ENCODE measurements around the gene SEC14L5.
"Not testable (repeated sequence)": the region's sequence is repeated elsewhere in the genome, so short reads cannot be mapped to it uniquely, and the experiment has no call there.

SEC14L5 gene

DNA sequence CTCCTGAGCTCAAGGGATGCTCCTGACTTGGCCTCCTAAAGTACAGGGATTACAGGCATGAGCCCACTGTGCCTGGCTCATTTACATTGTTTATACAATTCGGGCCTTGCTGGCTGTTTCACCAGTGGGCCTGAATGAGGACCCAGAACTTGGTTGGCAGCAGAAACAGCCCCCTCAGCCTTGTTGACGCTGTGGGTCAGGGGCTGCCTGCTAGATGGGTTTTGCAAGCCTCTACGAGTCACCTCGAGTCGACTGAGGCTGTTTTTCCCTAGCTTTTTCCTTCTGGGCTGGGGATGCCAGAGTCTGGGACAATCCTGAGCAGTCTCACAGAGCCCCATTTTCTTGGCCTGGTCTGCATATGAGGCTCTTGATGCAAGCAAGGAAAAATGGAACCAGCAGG lies 37.3 kb upstream of the SEC14L5 start:
- no peaks in the 10 kb centered on the region for H3K9me3 ChIP-seq (ENCODE audit: control insufficient read depth, low read depth, low read length)
- peaks cover 11% of the 10 kb centered on the region for H3K4me1 ChIP-seq (ENCODE audit: control insufficient read depth, low read depth, low read length)
- H3K36me3 ChIP-seq (ENCODE audit: control insufficient read depth, low read depth, low read length), result no peaks in the 10 kb centered on the region
- no peak overlapping the region for H3K27ac ChIP-seq (ENCODE audit: low read length)
- no peaks in the 10 kb centered on the region for H3K27me3 ChIP-seq (ENCODE audit: control insufficient read depth, insufficient read depth, low read length)
- H3K9ac ChIP-seq (ENCODE audit: low read length), result no peak overlapping the region
- H3K4me3 ChIP-seq (ENCODE audit: low read length), result no peak overlapping the region

- no peak overlapping the region for H3K9ac ChIP-seq (ENCODE audit: low read length)
- H3K4me1 ChIP-seq (ENCODE audit: control insufficient read depth, low read depth, low read length), result peaks cover 11% of the 10 kb centered on the region
Measured at GRCh38 chr16:4922721-4923342, 35.3 kb upstream of the SEC14L5 start.

DNA sequence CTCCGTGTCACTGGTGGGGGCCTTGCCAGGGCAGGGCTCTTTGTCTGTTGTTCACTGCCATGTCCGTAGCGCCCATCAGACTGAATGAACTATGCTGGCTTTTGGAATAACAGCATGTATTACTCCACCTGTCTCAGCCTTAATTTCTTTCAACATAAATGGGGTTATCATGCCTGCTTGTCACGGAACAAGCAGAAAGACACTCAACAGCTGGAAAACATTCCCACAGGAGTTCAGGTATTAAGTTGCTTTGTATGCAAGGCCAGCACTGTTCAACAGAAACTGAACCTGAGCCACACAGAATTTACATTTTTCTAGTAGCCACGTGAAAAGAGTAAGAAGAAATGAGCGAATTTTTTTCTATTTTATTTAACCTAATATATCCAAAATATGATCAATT lies 34.3 kb upstream of the SEC14L5 start:
- no peak overlapping the region for H3K9ac ChIP-seq (ENCODE audit: low read length)
- H3K9me3 ChIP-seq (ENCODE audit: control insufficient read depth, low read depth, low read length), result peaks cover 6% of the 10 kb centered on the region
- H3K27ac ChIP-seq (ENCODE audit: low read length), result no peak overlapping the region
- H3K27me3 ChIP-seq (ENCODE audit: control insufficient read depth, insufficient read depth, low read length), result no peaks in the 10 kb centered on the region
- H3K4me1 ChIP-seq (ENCODE audit: control insufficient read depth, low read depth, low read length), result peaks cover 11% of the 10 kb centered on the region
- no peak overlapping the region for H3K4me3 ChIP-seq (ENCODE audit: low read length)
- no peaks in the 10 kb centered on the region for H3K36me3 ChIP-seq (ENCODE audit: control insufficient read depth, low read depth, low read length)

More at GRCh38 chr16:4922721-4923342, 35.3 kb upstream of the SEC14L5 start:
- H3K36me3 ChIP-seq (ENCODE audit: control insufficient read depth, low read depth, low read length), result no peaks in the 10 kb centered on the region
- no peak overlapping the region for H3K4me3 ChIP-seq (ENCODE audit: low read length)
- peaks cover 6% of the 10 kb centered on the region for H3K9me3 ChIP-seq (ENCODE audit: control insufficient read depth, low read depth, low read length)
- no peak overlapping the region for H3K27ac ChIP-seq (ENCODE audit: low read length)
- H3K27me3 ChIP-seq (ENCODE audit: control insufficient read depth, insufficient read depth, low read length), result no peaks in the 10 kb centered on the region

DNA sequence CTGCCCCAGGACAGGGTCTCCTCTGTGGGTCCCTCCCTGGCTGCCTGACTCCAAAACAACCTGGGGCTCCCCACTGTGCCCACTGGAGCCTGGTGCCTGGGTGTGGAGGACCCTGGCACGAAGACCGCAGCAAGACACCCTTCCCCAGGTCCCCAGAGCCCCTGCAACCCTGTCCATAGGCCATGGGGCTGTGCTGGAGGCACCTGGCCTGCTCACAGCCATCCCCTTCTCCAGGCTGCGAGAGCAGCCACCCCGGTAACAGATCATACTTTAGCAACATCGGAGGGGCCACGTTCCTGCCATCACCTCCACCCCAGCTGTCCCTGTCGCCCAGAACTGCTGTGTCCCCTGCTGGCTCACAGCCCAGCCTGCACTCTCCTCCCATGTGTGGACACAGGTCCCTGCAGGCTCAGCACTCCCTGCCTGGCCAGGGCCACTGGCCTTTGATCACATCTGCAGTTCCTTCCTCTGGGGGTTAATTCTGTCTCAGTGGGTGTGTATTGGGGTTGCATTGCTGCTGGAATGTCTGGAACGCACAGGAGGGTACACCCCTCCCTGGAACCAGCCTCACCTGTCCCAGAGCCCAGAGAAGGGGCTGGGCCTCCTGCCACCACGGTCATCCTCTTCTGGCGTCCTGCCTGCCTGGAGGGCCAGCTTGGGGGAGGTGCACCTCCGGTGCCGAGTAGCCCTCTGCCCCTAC lies 33.4 kb upstream of the SEC14L5 start:
- H3K27ac ChIP-seq (ENCODE audit: low read length), result no peak overlapping the region
- no peaks in the 10 kb centered on the region for H3K36me3 ChIP-seq (ENCODE audit: control insufficient read depth, low read depth, low read length)
- H3K4me1 ChIP-seq (ENCODE audit: control insufficient read depth, low read depth, low read length), result peaks cover 11% of the 10 kb centered on the region
- no peak overlapping the region for H3K9ac ChIP-seq (ENCODE audit: low read length)
- H3K9me3 ChIP-seq (ENCODE audit: control insufficient read depth, low read depth, low read length), result peaks cover 6% of the 10 kb centered on the region
- H3K27me3 ChIP-seq (ENCODE audit: control insufficient read depth, insufficient read depth, low read length), result no peaks in the 10 kb centered on the region
- no peak overlapping the region for H3K4me3 ChIP-seq (ENCODE audit: low read length)

DNA sequence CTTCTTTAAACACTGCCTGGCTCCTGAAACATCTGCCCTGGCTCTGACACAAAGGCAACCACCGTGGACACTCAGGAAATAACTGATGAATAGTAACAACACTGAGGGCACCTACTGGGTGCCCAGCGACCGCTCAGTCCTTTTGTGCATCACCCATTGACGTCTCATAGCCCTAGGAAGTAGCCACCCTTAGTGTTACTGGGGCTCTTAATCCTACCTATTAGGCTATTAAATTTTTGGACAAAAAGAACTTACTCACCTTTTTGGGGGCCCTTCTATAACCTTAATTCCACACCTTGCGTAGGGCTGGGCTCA lies 32.9 kb upstream of the SEC14L5 start:
- no peak overlapping the region for H3K4me3 ChIP-seq (ENCODE audit: low read length)
- H3K27me3 ChIP-seq (ENCODE audit: control insufficient read depth, insufficient read depth, low read length), result no peaks in the 10 kb centered on the region
- no peak overlapping the region for H3K9ac ChIP-seq (ENCODE audit: low read length)
- no peak overlapping the region for H3K27ac ChIP-seq (ENCODE audit: low read length)
- no peaks in the 10 kb centered on the region for H3K36me3 ChIP-seq (ENCODE audit: control insufficient read depth, low read depth, low read length)
- H3K9me3 ChIP-seq (ENCODE audit: control insufficient read depth, low read depth, low read length), result peaks cover 6% of the 10 kb centered on the region
- peaks cover 11% of the 10 kb centered on the region for H3K4me1 ChIP-seq (ENCODE audit: control insufficient read depth, low read depth, low read length)

GRCh38 chr16:4925791-4926190 lies 32.3 kb upstream of the SEC14L5 start:
- Histone ChIP-seq H3K9me3 (ENCODE audit: control insufficient read depth, low read depth, low read length) (peaks cover 6% of the 10 kb centered on the region), H3K4me3 (ENCODE audit: low read length) (no peak overlapping the region), H3K4me1 (ENCODE audit: control insufficient read depth, low read depth, low read length) (peaks cover 11% of the 10 kb centered on the region), H3K9ac (ENCODE audit: low read length) (no peak overlapping the region), H3K27me3 (ENCODE audit: control insufficient read depth, insufficient read depth, low read length) (no peaks in the 10 kb centered on the region), H3K36me3 (ENCODE audit: control insufficient read depth, low read depth, low read length) (no peaks in the 10 kb centered on the region), H3K27ac (ENCODE audit: low read length) (no peak overlapping the region)

- H3K27me3 ChIP-seq (ENCODE audit: control insufficient read depth, insufficient read depth, low read length), result no peaks in the 10 kb centered on the region
- H3K36me3 ChIP-seq (ENCODE audit: control insufficient read depth, low read depth, low read length), result no peaks in the 10 kb centered on the region
- H3K4me3 ChIP-seq (ENCODE audit: low read length), result no peak overlapping the region
- peaks cover 11% of the 10 kb centered on the region for H3K4me1 ChIP-seq (ENCODE audit: control insufficient read depth, low read depth, low read length)
- no peak overlapping the region for H3K27ac ChIP-seq (ENCODE audit: low read length)
- H3K9ac ChIP-seq (ENCODE audit: low read length), result no peak overlapping the region
- H3K9me3 ChIP-seq (ENCODE audit: control insufficient read depth, low read depth, low read length), result peaks cover 6% of the 10 kb centered on the region
Measured at GRCh38 chr16:4926928-4927327, 31.2 kb upstream of the SEC14L5 start.

- no peaks in the 10 kb centered on the region for H3K27me3 ChIP-seq (ENCODE audit: control insufficient read depth, insufficient read depth, low read length)
- H3K27ac ChIP-seq (ENCODE audit: low read length), result no peak overlapping the region
- H3K36me3 ChIP-seq (ENCODE audit: control insufficient read depth, low read depth, low read length), result no peaks in the 10 kb centered on the region
- no peak overlapping the region for H3K4me3 ChIP-seq (ENCODE audit: low read length)
- H3K4me1 ChIP-seq (ENCODE audit: control insufficient read depth, low read depth, low read length), result peaks cover 11% of the 10 kb centered on the region
- no peak overlapping the region for H3K9ac ChIP-seq (ENCODE audit: low read length)
- H3K9me3 ChIP-seq (ENCODE audit: control insufficient read depth, low read depth, low read length), result peaks cover 6% of the 10 kb centered on the region
Measured at GRCh38 chr16:4927661-4928060, 30.5 kb upstream of the SEC14L5 start.

DNA sequence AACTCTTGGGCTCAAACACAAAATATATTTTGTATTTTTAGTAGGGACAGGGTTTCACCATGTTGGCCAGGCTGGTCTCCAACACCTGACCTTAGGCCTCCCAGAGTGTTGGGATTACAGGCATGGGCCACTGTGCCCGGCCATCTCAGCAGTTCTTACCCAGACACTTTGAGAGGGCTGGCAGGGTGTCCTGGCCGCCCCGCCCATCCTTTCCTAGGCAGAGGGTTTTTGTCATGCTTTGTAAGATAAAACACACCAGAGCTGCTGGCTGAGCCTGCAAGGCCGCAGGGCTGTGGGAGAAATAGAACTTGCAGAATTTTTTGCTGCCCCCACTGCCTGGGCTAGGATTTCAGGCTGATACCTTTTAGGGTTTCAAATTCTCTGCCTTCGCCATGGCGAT lies 29.9 kb upstream of the SEC14L5 start:
- H3K36me3 ChIP-seq (ENCODE audit: control insufficient read depth, low read depth, low read length), result no peaks in the 10 kb centered on the region
- H3K27me3 ChIP-seq (ENCODE audit: control insufficient read depth, insufficient read depth, low read length), result no peaks in the 10 kb centered on the region
- H3K4me1 ChIP-seq (ENCODE audit: control insufficient read depth, low read depth, low read length), result peaks cover 11% of the 10 kb centered on the region
- H3K9me3 ChIP-seq (ENCODE audit: control insufficient read depth, low read depth, low read length), result peaks cover 6% of the 10 kb centered on the region
- no peak overlapping the region for H3K27ac ChIP-seq (ENCODE audit: low read length)
- H3K4me3 ChIP-seq (ENCODE audit: low read length), result no peak overlapping the region
- no peak overlapping the region for H3K9ac ChIP-seq (ENCODE audit: low read length)

DNA sequence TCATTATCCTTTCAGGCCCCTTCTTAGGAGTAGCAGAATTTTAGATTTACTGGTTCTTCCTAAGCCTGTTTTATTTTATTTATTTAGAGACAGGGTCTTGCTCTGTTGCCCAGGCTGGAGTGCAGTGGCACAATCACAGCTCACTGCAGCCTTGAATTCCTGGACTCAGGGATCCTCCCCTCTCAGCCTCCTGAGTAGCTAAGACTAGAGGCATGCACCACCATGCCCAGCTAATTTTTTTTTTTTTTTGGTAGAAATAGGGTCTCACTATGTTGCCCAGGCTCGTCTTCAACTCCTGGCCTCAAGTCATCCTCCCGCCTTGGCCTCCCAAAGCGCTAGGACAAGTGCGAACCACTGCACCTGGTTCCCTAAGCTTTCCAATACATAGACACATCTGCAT lies 28.5 kb upstream of the SEC14L5 start:
- H3K27ac ChIP-seq (ENCODE audit: low read length); H3K4me3 ChIP-seq (ENCODE audit: low read length); H3K27me3 ChIP-seq (ENCODE audit: control insufficient read depth, insufficient read depth, low read length); H3K36me3 ChIP-seq (ENCODE audit: control insufficient read depth, low read depth, low read length); H3K9ac ChIP-seq (ENCODE audit: low read length); H3K4me1 ChIP-seq (ENCODE audit: control insufficient read depth, low read depth, low read length); H3K9me3 ChIP-seq (ENCODE audit: control insufficient read depth, low read depth, low read length): not testable (repeated sequence)

GRCh38 chr16:4931381-4931780 lies 26.7 kb upstream of the SEC14L5 start:
- H3K4me1 ChIP-seq (ENCODE audit: control insufficient read depth, low read depth, low read length), result no peaks in the 10 kb centered on the region
- H3K27ac ChIP-seq (ENCODE audit: low read length), result no peak overlapping the region
- H3K9ac ChIP-seq (ENCODE audit: low read length), result no peak overlapping the region
- H3K27me3 ChIP-seq (ENCODE audit: control insufficient read depth, insufficient read depth, low read length), result peaks cover 8% of the 10 kb centered on the region
- peaks cover 6% of the 10 kb centered on the region for H3K9me3 ChIP-seq (ENCODE audit: control insufficient read depth, low read depth, low read length)
- H3K36me3 ChIP-seq (ENCODE audit: control insufficient read depth, low read depth, low read length), result no peaks in the 10 kb centered on the region
- H3K4me3 ChIP-seq (ENCODE audit: low read length), result no peak overlapping the region

GRCh38 chr16:4933433-4933832 lies 24.7 kb upstream of the SEC14L5 start:
- H3K4me1 ChIP-seq (ENCODE audit: control insufficient read depth, low read depth, low read length), result no peaks in the 10 kb centered on the region
- H3K27ac ChIP-seq (ENCODE audit: low read length), result no peak overlapping the region
- H3K27me3 ChIP-seq (ENCODE audit: control insufficient read depth, insufficient read depth, low read length), result peaks cover 23% of the 10 kb centered on the region
- H3K36me3 ChIP-seq (ENCODE audit: control insufficient read depth, low read depth, low read length), result no peaks in the 10 kb centered on the region
- no peak overlapping the region for H3K4me3 ChIP-seq (ENCODE audit: low read length)
- no peak overlapping the region for H3K9ac ChIP-seq (ENCODE audit: low read length)
- H3K9me3 ChIP-seq (ENCODE audit: control insufficient read depth, low read depth, low read length), result no peaks in the 10 kb centered on the region
